Neuronal stem cell (in vitro differentiated cells): ENCODE results near the gene COASY.
A peak's percentile ranks its signal among the peaks of the same experiment; 100 is the strongest.
"Not testable (repeated sequence)": the region's sequence is repeated elsewhere in the genome, so short reads cannot be mapped to it uniquely, and the experiment has no call there.

ENCODE experiments used
- DNase-seq: peaks from one replicate; pipeline ENCODE4 v3.0.0-alpha.2; 2013; ENCODE audit warnings: low spot score
- H2AFZ ChIP-seq: one replicate; pipeline ENCODE4 v1.6.1; 2013; ENCODE audit warnings: mild to moderate bottlenecking, low read length, inconsistent platforms
- H2AK5ac ChIP-seq: 2 replicates; pipeline ENCODE4 v1.6.1; 2013; ENCODE audit warnings: low read depth, mild to moderate bottlenecking, inconsistent platforms, low read length, moderate library complexity, mixed read lengths
- H2BK120ac ChIP-seq: 2 replicates; pipeline ENCODE4 v1.6.1; 2013; ENCODE audit warnings: low read depth, mild to moderate bottlenecking, inconsistent platforms, low read length, moderate library complexity, mixed read lengths
- H2BK12ac ChIP-seq: one replicate; pipeline ENCODE4 v1.6.1; 2013; ENCODE audit warnings: low read length, inconsistent platforms
- H2BK15ac ChIP-seq: 2 replicates; pipeline ENCODE4 v1.6.1; 2013; ENCODE audit warnings: mild to moderate bottlenecking, low read length, inconsistent platforms, mixed read lengths
- H2BK5ac ChIP-seq: one replicate; pipeline ENCODE4 v1.6.1; 2013; ENCODE audit warnings: inconsistent platforms, mild to moderate bottlenecking, low read length, moderate library complexity
- H3K14ac ChIP-seq: one replicate; pipeline ENCODE4 v1.6.1; 2013; ENCODE audit warnings: low read length, inconsistent platforms
- H3K18ac ChIP-seq: 2 replicates; pipeline ENCODE4 v1.6.1; 2013; ENCODE audit warnings: low read length, inconsistent platforms
- H3K23ac ChIP-seq: 2 replicates; pipeline ENCODE4 v1.6.1; 2013; ENCODE audit warnings: low read depth, mild to moderate bottlenecking, mixed read lengths, low read length, inconsistent platforms; ENCODE audit not compliant: poor library complexity
- H3K27ac ChIP-seq: replicated peaks from 3 replicates; pipeline ENCODE4 v1.5.1; 2013; ENCODE audit warnings: low read length, inconsistent platforms
- H3K27me3 ChIP-seq, 3 experiments: 2 replicates each; pipeline ENCODE4 v1.6.1; 2013; ENCODE audit warnings: low read length in 3 of 3, mild to moderate bottlenecking in 2 of 3, inconsistent platforms in 1 of 3, low read depth in 1 of 3, mixed read lengths in 1 of 3, moderate library complexity in 1 of 3; ENCODE audit not compliant: control insufficient read depth in 3 of 3, insufficient read depth in 3 of 3
- H3K36me3 ChIP-seq, 2 donors: replicated peaks in 1 of 2; 2 replicates each; pipeline ENCODE4 v1.6.1; 2013; ENCODE audit warnings: low read length in 2 of 2; ENCODE audit not compliant: control insufficient read depth in 2 of 2, insufficient read depth in 2 of 2
- H3K4ac ChIP-seq: 2 replicates; pipeline ENCODE4 v1.6.1; 2013; ENCODE audit warnings: inconsistent platforms, mild to moderate bottlenecking, low read length, moderate library complexity
- H3K4me1 ChIP-seq, 2 donors: 1 replicate in 1 of 2; 2 replicates in 1 of 2; pipeline ENCODE4 v1.6.1; 2013; ENCODE audit warnings: low read length in 2 of 2, low read depth in 1 of 2; ENCODE audit not compliant: control insufficient read depth in 2 of 2, insufficient read depth in 1 of 2
- H3K4me2 ChIP-seq: one replicate; pipeline ENCODE4 v1.6.1; 2013; ENCODE audit warnings: mild to moderate bottlenecking, low read length, inconsistent platforms; ENCODE audit not compliant: insufficient read depth, poor library complexity, severe bottlenecking
- H3K4me3 ChIP-seq, 2 donors: 2 replicates each; pipeline ENCODE4 v1.5.1; 2013; ENCODE audit warnings: low read length in 2 of 2, mild to moderate bottlenecking in 2 of 2, inconsistent platforms in 1 of 2, moderate library complexity in 1 of 2
- H3K79me1 ChIP-seq: one replicate; pipeline ENCODE4 v1.6.1; 2013; ENCODE audit warnings: low read depth, mild to moderate bottlenecking, inconsistent platforms, low read length, moderate library complexity
- H3K9ac ChIP-seq: one replicate; pipeline ENCODE4 v1.6.1; 2013; ENCODE audit warnings: mild to moderate bottlenecking, low read depth, low read length, inconsistent platforms; ENCODE audit not compliant: poor library complexity
- H3K9me3 ChIP-seq, 2 donors: replicated peaks in 1 of 2; 2 replicates each; pipeline versions ENCODE3 to v1.6.1; 2013; ENCODE audit warnings: low read length in 2 of 2, mild to moderate bottlenecking in 2 of 2, inconsistent platforms in 1 of 2, low read depth in 1 of 2, mixed read lengths in 1 of 2, moderate library complexity in 1 of 2; ENCODE audit not compliant: control insufficient read depth in 2 of 2, insufficient read depth in 1 of 2
- H4K8ac ChIP-seq: one replicate; pipeline ENCODE4 v1.6.1; 2013; ENCODE audit warnings: low read depth, mild to moderate bottlenecking, inconsistent platforms, low read length, moderate library complexity
- H4K91ac ChIP-seq: one replicate; pipeline ENCODE4 v1.6.1; 2013; ENCODE audit warnings: low read length, low read depth, mild to moderate bottlenecking, inconsistent platforms; ENCODE audit not compliant: poor library complexity
- WGBS, 2 donors: extraction: QIAGEN DNeasy Blood & Tissue Kit; methylation state at CpG; one replicate each; pipeline ENCODE4 v1.1.7; 2013; ENCODE audit warnings: missing lambda C conversion rate in 2 of 2, mixed read lengths in 1 of 2; ENCODE audit not compliant: insufficient read length in 2 of 2, insufficient replicate concordance in 1 of 2; ENCODE audit errors: extremely low coverage in 2 of 2; 5-methylcytosine and 5-hydroxymethylcytosine counted together

The COASY gene

GRCh38 chr17:42555961-42556617 is 5.9 kb upstream of the COASY start:
- not testable (repeated sequence) for H3K4ac ChIP-seq, H4K8ac ChIP-seq, H2BK120ac ChIP-seq, H3K79me1 ChIP-seq, H2BK15ac ChIP-seq, H3K18ac ChIP-seq, H4K91ac ChIP-seq, H3K9ac ChIP-seq, H2BK12ac ChIP-seq, H3K4me3 ChIP-seq, H3K4me1 ChIP-seq, H3K4me2 ChIP-seq, H2AFZ ChIP-seq, DNase-seq, H2AK5ac ChIP-seq, H3K14ac ChIP-seq, H3K27me3 ChIP-seq, H3K23ac ChIP-seq, H3K9me3 ChIP-seq, H2BK5ac ChIP-seq, H3K36me3 ChIP-seq, H3K27ac ChIP-seq
- no CpG with 5 or more reads among the region's 5 CpGs for WGBS, 2 donors

- Histone ChIP-seq H3K79me1 (peaks cover 10% of the 10 kb centered on the region), H3K18ac (no peak overlapping the region), H2BK5ac (no peak overlapping the region), H2BK120ac (no peak overlapping the region), H3K27me3 (no peaks in the 10 kb centered on the region), H3K4me2 (no peak overlapping the region), H3K4ac (no peak overlapping the region), H3K9ac (no peak overlapping the region), H3K27ac (no peak overlapping the region), H3K4me1 (peaks cover 11 to 15% of the 10 kb centered on the region in 2 donors), H3K9me3 (no peaks in the 10 kb centered on the region), H3K4me3 (no peak overlapping the region), H2AFZ (no peak overlapping the region), H3K23ac (no peak overlapping the region), H2BK15ac (no peak overlapping the region), H2AK5ac (no peak overlapping the region), H3K14ac (no peak overlapping the region), H3K36me3 (peaks cover 3 to 10% of the 10 kb centered on the region in 2 donors), H4K91ac (no peak overlapping the region), H4K8ac (no peak overlapping the region), H2BK12ac (no peak overlapping the region)
- no peak for DNase-seq
- WGBS, 2 donors, result no CpG with 5 or more reads among the region's 6 CpGs
These were observed 2.9 kb upstream of the COASY start for GRCh38 chr17:42559075-42559474.

- H4K91ac ChIP-seq, result no peak overlapping the region
- H2BK15ac ChIP-seq, result no peak overlapping the region
- no peak overlapping the region for H2AFZ ChIP-seq
- H2BK120ac ChIP-seq, result no peak overlapping the region
- no peak overlapping the region for H4K8ac ChIP-seq
- H3K4me3 ChIP-seq, result no peak overlapping the region
- H3K79me1 ChIP-seq, result peaks cover 10% of the 10 kb centered on the region
- WGBS, 2 donors, result no CpG with 5 or more reads among the region's 3 CpGs
- no peak overlapping the region for H3K4ac ChIP-seq
- H2BK5ac ChIP-seq, result no peak overlapping the region
- H2BK12ac ChIP-seq, result no peak overlapping the region
- H3K14ac ChIP-seq, result no peak overlapping the region
- no peak overlapping the region for H3K9ac ChIP-seq
- H2AK5ac ChIP-seq, result no peak overlapping the region
- no peak for DNase-seq
- peaks cover 11 to 22% of the 10 kb centered on the region in 2 donors for H3K36me3 ChIP-seq
- no peak overlapping the region for H3K4me2 ChIP-seq
- H3K23ac ChIP-seq, result no peak overlapping the region
- H3K27ac ChIP-seq, result no peak overlapping the region
- H3K9me3 ChIP-seq, result no peaks in the 10 kb centered on the region
- no peak overlapping the region for H3K18ac ChIP-seq
- peaks cover 9 to 14% of the 10 kb centered on the region in 2 donors for H3K4me1 ChIP-seq
- no peaks in the 10 kb centered on the region for H3K27me3 ChIP-seq
These were observed 1.7 kb upstream of the COASY start for GRCh38 chr17:42560246-42560645.

- Histone ChIP-seq H3K4ac (no peak overlapping the region), H4K8ac (no peak overlapping the region), H2BK5ac (peak overlapping the region; percentile 58), H2BK15ac (no peak overlapping the region), H4K91ac (no peak overlapping the region), H3K4me1 (peaks cover 12 to 14% of the 10 kb centered on the region in 2 donors), H3K27me3 (no peaks in the 10 kb centered on the region), H3K27ac (peak overlapping the region; percentile 64), H2AK5ac (peak overlapping the region; percentile 41), H2AFZ (peak overlapping the region; percentile 85), H2BK12ac (no peak overlapping the region), H3K4me2 (peak overlapping the region; percentile 94), H3K14ac (no peak overlapping the region), H3K23ac (peak overlapping the region; percentile 57), H3K36me3 (peaks cover 21 to 34% of the 10 kb centered on the region in 2 donors), H3K18ac (no peak overlapping the region), H3K9ac (peak overlapping the region; percentile 94), H3K9me3 (no peaks in the 10 kb centered on the region), H3K79me1 (peaks cover 19% of the 10 kb centered on the region), H2BK120ac (no peak overlapping the region), H3K4me3 (peak overlapping the region; percentile 66 to 92)
- no CpG with 5 or more reads among the region's 48 CpGs for whole genome bisulfite sequencing, 2 donors
- DNase-seq, result no peak
These were observed 617 bp downstream of the COASY start for GRCh38 chr17:42562388-42563142.
